Activated CD8-positive, alpha-beta memory T cell treated with anti-CD3 and anti-CD28 coated beads, Interleukin-2, amount 10 ng/mL, durations not matched to agents 7 days and 5 days (primary cell): ENCODE results near the gene PUS3. TPM values are rescaled to one million over a fixed set of nuclear protein-coding genes. Genes with fewer than 3 reads are reported as not detected.
"Not testable (repeated sequence)": the region's sequence is repeated elsewhere in the genome, so short reads cannot be mapped to it uniquely, and the experiment has no call there.

Source experiments
- ATAC-seq: fragments of 150-1000 bp; cut with Tn5 transposase; one replicate; pipeline ENCODE4 v1.10.0; 2021; ENCODE audit warnings: moderate library complexity
- CTCF ChIA-PET: fragments of 350-600 bp; sonication (Branson Sonifier 250); formaldehyde crosslinking; loops from one replicate; lab custom pipeline; 2021; ENCODE audit warnings: antibody characterized with exemption; lab: Charles Lee
- DNase-seq: peaks from one replicate; pipeline ENCODE4 v3.0.0-alpha.2; 2020
- H3K27ac Mint-ChIP-seq: one replicate; pipeline ENCODE4 v1.8.0; 2021; ENCODE audit warnings: mild to moderate bottlenecking, mixed read lengths
- H3K27me3 Mint-ChIP-seq: one replicate; pipeline ENCODE4 v1.8.0; 2021; ENCODE audit warnings: mixed read lengths
- H3K36me3 Mint-ChIP-seq: one replicate; pipeline ENCODE4 v1.8.0; 2021; ENCODE audit warnings: mild to moderate bottlenecking, mixed read lengths
- H3K4me1 Mint-ChIP-seq: one replicate; pipeline ENCODE4 v1.8.0; 2021; ENCODE audit warnings: mixed read lengths
- H3K4me3 Mint-ChIP-seq: one replicate; pipeline ENCODE4 v1.8.0; 2021; ENCODE audit warnings: mild to moderate bottlenecking, moderate library complexity, mixed read lengths
- H3K9me3 Mint-ChIP-seq: one replicate; pipeline ENCODE4 v1.8.0; 2022; ENCODE audit warnings: low read depth, mixed read lengths
- total RNA-seq, 2 experiments: library from RNA; stranded (reverse); gene quantifications; one replicate each; pipeline ENCODE4 v1.2.3, GENCODE V29; 2021

Gene PUS3
- total RNA-seq, 2 experiments from 2014 or later: 11.0 to 13.1 TPM

DNA sequence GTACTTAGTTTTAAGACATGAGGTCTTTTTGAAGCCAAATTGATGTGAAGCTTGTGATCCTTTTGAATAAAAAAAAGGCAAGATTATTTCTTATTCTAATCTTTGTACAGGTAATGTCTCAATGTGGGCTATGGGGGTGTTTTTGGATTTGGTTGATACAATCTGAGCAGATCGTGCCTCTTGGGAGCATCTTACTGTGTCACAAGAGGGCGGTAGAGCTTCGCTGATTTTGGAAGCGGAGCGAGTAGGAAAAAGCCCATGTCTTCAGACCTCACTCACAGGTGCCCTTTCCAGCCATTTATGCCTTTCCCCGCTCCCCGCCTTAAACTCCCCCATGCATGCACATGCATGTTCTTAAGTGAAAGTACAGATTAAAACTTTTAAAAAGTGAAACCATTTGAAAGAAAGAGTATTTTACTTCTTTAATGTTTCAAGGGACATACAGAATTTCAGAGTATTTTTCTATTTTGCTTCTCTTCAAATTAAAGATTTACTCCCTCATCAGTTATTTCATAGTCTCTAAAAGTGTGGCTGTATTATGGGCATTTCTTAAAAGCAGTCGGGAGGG, 20.1 kb upstream of the PUS3 start:
- no peak overlapping the region for H3K4me3 Mint-ChIP-seq
- DNase-seq (peak; percentile 73), ATAC-seq (peak; percentile 90)
- H3K4me1 Mint-ChIP-seq: no peaks in the 10 kb centered on the region
- H3K9me3 Mint-ChIP-seq: no peaks in the 10 kb centered on the region
- H3K36me3 Mint-ChIP-seq: no peaks in the 10 kb centered on the region
- H3K27me3 Mint-ChIP-seq: peaks cover 25% of the 10 kb centered on the region
- CTCF ChIA-PET: interaction anchor here (0.6 to 2.1 kb wide), 8 partner anchors 10 to 346 kb away, joined by 3 to 24 read pairs (median 3); partner anchors contain the start of genes FOXRED1 and SRPRA
- H3K27ac Mint-ChIP-seq: no peak overlapping the region

DNA sequence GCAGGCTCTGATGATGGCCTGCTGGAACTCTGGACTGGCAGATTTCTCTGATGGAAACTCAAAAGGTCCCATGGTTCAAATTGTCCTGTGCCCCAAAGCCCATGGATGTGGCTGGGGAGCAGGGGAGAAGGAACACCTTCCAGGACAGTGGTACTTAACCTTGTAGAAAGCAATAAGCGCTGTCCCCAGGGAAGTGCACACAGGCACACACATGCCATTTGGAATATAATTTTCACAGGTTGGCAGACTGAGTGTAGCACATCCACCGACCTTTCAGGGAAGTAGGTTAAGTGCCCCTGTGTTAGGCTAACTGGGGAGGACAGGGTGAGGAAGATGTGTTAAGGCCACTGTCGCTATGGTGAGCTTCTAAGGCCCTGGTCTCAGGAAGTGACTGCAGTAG, 19.1 kb upstream of the PUS3 start:
- CTCF ChIA-PET: interaction anchor here (0.7 to 1.9 kb wide), 3 partner anchors 16 to 292 kb away, joined by 3 to 8 read pairs (median 3); no protein-coding TSS in a partner anchor
- ATAC-seq: no peak

DNA sequence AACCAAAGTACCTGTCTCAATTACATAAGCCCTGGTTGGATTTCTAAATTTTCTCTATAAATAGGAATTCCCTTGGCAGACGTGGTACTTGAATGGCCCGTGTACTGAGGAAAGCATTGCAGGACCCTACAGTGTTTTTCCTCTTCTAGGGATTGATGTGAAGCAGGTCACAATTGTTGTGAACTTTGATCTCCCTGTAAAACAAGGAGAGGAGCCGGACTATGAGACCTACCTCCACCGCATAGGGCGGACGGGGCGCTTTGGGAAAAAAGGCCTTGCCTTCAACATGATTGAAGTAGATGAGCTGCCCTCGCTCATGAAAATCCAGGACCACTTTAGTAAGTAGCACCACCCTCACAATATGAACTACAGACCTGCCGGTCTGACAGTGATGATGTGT, 18.0 kb upstream of the PUS3 start:
- no peak overlapping the region for H3K4me3 Mint-ChIP-seq
- H3K9me3 Mint-ChIP-seq: no peaks in the 10 kb centered on the region
- H3K4me1 Mint-ChIP-seq: no peaks in the 10 kb centered on the region
- no peak overlapping the region for H3K27ac Mint-ChIP-seq
- CTCF ChIA-PET: interaction anchor here (1.0 to 1.9 kb wide), 4 partner anchors 15 to 277 kb away, joined by 3 to 8 read pairs (median 6); no protein-coding TSS in a partner anchor
- DNase-seq: peak; percentile 38
- ATAC-seq: no peak
- peaks cover 24% of the 10 kb centered on the region for H3K27me3 Mint-ChIP-seq
- H3K36me3 Mint-ChIP-seq: no peaks in the 10 kb centered on the region

More for the DNA sequence above, 19.1 kb upstream of the PUS3 start:
- Mint-ChIP-seq H3K27me3 (peaks cover 24% of the 10 kb centered on the region), H3K27ac (no peak overlapping the region), H3K36me3 (no peaks in the 10 kb centered on the region), H3K4me3 (no peak overlapping the region), H3K4me1 (no peaks in the 10 kb centered on the region), H3K9me3 (no peaks in the 10 kb centered on the region)
- peak; percentile 18 for DNase-seq

DNA sequence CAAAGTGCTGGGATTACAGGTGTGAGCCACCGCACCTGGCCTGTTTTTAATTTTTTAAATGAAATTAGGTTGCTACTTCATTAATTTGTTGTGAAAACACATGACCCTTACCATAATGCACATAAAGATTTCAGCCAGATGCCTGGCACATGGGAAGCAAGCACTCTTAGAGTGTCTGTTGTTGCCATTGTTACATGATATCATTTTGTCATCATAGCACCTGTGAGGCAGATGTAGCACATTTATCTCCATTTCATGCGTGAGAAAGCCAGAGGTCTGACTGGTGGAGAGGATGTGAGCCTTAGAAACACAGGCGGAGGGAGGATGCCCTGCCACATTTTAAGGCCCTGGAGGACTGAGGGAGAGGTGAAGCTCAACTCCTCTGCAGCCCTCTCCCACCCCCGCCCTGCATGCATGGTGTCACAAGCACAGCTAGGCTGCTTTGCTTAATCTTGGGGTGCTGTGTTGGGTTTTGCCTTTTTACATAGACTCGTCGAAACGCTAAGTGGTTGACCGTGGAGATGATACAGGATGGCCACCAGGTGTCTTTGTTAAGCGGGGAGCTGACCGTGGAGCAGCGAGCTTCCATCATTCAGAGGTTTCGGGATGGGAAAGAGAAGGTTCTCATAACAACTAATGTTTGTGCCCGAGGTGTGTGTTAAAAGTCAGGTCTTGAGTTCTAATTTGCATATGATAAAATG, 15.3 kb upstream of the PUS3 start:
- DNase-seq (no peak), ATAC-seq (no peak)
- Mint-ChIP-seq H3K9me3 (no peaks in the 10 kb centered on the region), H3K36me3 (no peaks in the 10 kb centered on the region), H3K4me1 (no peaks in the 10 kb centered on the region), H3K27ac (no peak overlapping the region), H3K27me3 (peaks cover 29% of the 10 kb centered on the region), H3K4me3 (no peak overlapping the region)
- CTCF ChIA-PET: interaction anchor here (0.7 to 1.4 kb wide), 3 partner anchors 261 to 562 kb away, joined by 3 read pairs; no protein-coding TSS in a partner anchor

DNA sequence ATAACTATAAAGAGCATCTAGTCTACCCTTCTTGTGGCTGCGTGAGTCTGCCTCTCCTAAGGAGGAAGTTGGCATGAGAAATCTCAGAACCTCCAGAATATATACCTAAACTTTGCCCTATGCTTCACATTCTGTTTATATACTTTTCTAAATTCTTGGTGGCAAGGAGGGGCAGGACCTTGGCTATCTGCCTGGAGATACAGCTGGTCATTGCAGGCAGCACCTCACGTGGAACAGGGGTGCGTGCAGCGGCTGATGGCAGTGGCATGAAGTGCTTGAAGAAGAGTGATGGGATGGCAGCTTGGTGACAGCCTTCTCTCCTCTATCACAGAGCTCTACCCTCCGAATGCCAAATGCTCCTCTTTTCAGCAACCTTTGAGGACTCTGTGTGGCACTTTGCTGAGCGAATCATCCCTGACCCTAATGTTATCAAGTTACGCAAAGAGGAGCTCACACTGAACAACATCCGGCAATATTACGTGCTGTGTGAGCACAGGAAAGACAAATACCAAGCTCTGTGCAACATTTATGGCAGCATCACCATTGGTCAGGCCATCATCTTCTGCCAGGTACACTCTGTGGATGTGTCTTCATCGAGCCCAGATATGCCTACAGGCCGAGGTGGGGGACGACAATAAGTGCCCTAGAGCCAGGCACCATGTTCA, 13.8 kb upstream of the PUS3 start:
- Mint-ChIP-seq H3K4me1 (no peaks in the 10 kb centered on the region), H3K4me3 (no peak overlapping the region), H3K27me3 (peaks cover 35% of the 10 kb centered on the region), H3K9me3 (no peaks in the 10 kb centered on the region), H3K27ac (no peak overlapping the region), H3K36me3 (no peaks in the 10 kb centered on the region)
- no peak for DNase-seq
- no peak for ATAC-seq
- CTCF ChIA-PET: interaction anchor here (1.4 kb wide), 1 partner anchor 277 kb away, joined by 5 read pairs; no protein-coding TSS in a partner anchor

DNA sequence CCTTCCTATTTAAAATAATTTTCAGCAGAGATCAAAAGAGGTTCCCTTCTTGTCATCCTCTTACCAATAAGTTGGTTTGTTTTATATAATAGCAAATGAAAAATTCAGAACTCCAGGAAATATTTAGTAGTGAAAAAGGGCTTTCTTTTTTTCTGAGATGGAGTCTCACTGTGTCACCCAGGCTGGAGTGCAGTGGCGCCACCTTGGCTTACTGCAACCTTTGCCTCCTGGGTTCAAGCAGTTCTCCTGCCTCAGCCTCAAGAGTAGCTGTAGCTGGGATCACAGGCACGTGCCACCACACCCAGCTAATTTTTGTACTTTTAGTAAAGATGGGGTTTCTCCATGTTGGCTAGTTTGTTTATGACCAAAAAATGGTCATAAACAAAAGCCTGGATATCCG, 11.6 kb upstream of the PUS3 start:
- DNase-seq, H3K4me3 Mint-ChIP-seq, H3K9me3 Mint-ChIP-seq, H3K4me1 Mint-ChIP-seq, CTCF ChIA-PET, ATAC-seq, H3K36me3 Mint-ChIP-seq, H3K27ac Mint-ChIP-seq: not testable (repeated sequence)
- H3K27me3 Mint-ChIP-seq: peaks cover 47% of the 10 kb centered on the region

DNA sequence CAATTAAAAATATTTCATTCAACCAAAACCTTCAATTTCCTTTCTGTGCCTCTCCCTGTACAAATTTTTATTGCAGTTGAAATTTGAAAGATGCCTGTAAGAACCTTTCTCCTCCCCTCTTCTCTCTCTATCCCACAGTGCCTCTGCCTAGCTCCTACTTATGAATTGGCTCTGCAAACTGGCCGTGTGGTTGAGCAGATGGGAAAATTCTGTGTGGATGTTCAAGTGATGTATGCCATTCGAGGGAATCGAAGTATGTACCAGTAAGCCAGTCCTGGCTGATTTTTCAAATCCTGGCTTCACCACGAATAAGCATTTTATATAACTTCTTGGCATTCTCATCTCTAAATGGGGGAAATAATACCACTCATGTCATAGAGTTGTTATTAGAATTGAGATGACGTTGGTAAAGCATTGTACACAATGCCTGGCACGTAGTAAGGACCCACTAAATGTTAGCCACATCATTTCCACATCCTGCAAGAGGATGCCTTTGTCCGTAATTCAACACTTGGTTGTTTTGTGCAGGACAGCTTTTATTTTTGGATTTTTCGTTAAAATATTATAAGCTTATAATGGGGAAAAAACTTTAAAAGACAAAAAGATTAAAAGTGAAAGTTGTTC, 7.3 kb upstream of the PUS3 start:
- peaks cover 57% of the 10 kb centered on the region for H3K27me3 Mint-ChIP-seq
- H3K36me3 Mint-ChIP-seq: no peaks in the 10 kb centered on the region
- no peak overlapping the region for H3K27ac Mint-ChIP-seq
- H3K9me3 Mint-ChIP-seq: no peaks in the 10 kb centered on the region
- CTCF ChIA-PET: interaction anchor here (0.6 kb wide), 1 partner anchor 23 kb away, joined by 4 read pairs; no protein-coding TSS in a partner anchor
- peaks cover under 1% of the 10 kb centered on the region for H3K4me1 Mint-ChIP-seq
- no peak for ATAC-seq
- H3K4me3 Mint-ChIP-seq: no peak overlapping the region
- no peak for DNase-seq

DNA sequence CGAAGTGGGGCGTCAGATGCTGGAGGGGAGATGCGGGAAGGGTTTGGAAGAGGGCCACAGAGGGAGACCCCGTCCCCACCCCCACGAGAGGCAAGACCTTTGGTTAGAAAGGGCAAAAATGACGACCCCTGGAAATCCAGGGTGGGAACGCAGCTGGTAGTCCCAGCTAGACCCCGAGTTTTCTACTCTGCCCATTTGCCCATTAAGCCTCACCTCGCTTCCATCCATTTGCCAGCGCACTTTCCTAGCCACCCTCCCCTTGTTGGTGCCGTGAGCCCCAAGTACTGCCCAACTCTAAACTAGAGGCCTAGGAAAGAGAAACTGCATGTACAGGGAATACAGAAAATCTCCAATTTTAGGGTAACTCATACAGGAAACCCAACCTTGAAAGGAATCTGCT, 1.7 kb upstream of the PUS3 start:
- CTCF ChIA-PET: interaction anchor here (2.4 kb wide), 1 partner anchor 17 kb away, joined by 26 read pairs; the partner anchor contains the start of gene HYLS1
- Mint-ChIP-seq H3K4me3 (peak overlapping the region; percentile 22), H3K4me1 (peaks cover 34% of the 10 kb centered on the region), H3K36me3 (peaks cover 13% of the 10 kb centered on the region), H3K27me3 (peaks cover 51% of the 10 kb centered on the region), H3K27ac (no peak overlapping the region), H3K9me3 (no peaks in the 10 kb centered on the region)
- no peak for ATAC-seq
- no peak for DNase-seq

DNA sequence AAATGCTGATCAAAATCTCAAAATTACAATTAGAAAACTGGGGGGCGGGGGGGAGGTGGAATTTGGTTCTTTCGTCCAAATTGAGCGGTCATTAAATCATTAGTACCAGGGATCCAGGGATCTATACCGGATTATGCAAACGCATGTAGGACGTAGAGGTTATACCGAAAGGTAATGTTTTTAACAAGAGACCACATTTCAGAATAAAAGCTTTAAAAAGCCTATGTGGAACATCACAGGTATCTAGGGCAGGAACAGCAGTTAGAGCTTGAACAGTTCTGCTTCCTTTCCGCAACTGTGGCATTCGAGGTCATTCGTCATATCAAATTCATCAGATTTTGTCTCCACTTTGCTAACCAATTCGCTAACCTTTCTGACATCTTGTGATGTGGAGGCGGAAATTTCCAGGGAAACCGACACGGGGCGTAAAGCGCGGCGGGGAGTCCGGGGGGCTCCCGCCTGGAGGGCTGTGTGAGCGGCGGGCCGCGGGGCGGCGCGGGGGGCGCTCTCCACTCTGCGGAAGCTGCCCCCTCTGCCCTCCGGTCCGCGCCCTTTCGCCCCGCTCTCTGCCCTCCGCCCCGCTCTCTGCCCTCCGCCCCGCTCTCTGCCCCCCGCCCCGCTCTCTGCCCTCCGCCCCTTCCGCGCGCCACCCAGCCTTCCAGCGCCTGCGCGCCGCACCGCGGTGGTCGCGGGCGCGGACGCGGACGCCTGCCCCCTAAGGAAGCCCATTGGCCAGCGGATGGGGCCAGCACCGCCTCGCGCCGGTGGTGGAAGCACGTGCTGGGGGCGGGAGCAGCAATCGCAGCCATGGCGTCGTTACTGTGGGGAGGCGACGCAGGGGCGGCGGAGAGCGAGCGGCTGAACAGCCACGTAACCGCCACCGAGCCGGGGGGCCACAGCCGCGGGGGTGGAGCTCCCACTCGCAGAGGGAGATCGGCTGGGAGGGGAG, 979 bp upstream of the PUS3 start, which contains the start of gene DDX25:
TSS of gene DDX25 (plus strand) at position 798 of the 949 bp plus-strand sequence. CDS start at position 808, 10 bp downstream.
- DNase-seq (no peak), ATAC-seq (no peak)
- Mint-ChIP-seq H3K4me1 (peaks cover 38% of the 10 kb centered on the region), H3K27me3 (peaks cover 48% of the 10 kb centered on the region), H3K27ac (no peak within 1 kb of the TSS), H3K36me3 (peaks cover 20% of the 10 kb centered on the region), H3K4me3 (peak within 1 kb of the TSS; percentile 99), H3K9me3 (no peaks in the 10 kb centered on the region)
- CTCF ChIA-PET: interaction anchor here (1.0 to 2.4 kb wide), 3 partner anchors 17 to 335 kb away, joined by 3 to 26 read pairs (median 6); partner anchors contain the start of genes EI24 and HYLS1

DNA sequence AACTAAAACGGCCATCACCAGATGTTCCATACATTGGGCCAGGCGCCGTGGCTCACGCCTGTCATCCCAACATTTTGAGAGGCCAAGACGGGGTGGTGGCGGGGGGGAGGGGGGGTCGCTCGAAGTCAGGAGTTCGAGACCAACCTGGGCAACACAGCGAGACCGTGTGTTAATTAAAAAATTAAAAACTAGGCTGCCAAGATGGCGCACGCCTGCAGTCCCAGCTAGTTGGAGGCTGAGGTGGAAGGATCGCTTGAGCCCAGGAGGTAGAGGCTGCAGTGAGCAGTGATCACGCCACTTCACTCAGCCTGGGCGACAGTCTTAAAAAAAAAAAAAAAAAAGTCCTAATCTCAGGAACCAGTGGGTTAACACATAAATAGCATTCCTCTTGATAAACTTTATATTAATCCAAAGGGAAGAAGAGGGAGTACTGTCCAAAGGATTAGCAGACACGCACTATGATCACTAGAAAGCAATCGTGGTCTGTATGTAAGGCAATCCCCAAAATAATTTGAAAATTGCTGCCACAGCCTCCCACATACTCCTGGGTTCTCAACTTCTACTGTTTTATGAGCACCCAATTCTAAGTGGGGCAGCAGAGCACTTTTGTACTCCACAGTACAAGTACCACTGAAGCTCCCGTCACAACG, 604 bp downstream of the PUS3 start:
- Mint-ChIP-seq H3K4me3 (peak overlapping the region; percentile 99), H3K27me3 (peaks cover 32% of the 10 kb centered on the region), H3K9me3 (no peaks in the 10 kb centered on the region), H3K27ac (peak overlapping the region; percentile 88), H3K36me3 (peaks cover 25% of the 10 kb centered on the region), H3K4me1 (peaks cover 46% of the 10 kb centered on the region)
- no peak for ATAC-seq
- CTCF ChIA-PET: interaction anchor here (1.0 to 2.4 kb wide), 5 partner anchors 15 to 333 kb away, joined by 3 to 26 read pairs (median 4); partner anchors contain the start of genes EI24 and HYLS1
- no peak for DNase-seq

DNA sequence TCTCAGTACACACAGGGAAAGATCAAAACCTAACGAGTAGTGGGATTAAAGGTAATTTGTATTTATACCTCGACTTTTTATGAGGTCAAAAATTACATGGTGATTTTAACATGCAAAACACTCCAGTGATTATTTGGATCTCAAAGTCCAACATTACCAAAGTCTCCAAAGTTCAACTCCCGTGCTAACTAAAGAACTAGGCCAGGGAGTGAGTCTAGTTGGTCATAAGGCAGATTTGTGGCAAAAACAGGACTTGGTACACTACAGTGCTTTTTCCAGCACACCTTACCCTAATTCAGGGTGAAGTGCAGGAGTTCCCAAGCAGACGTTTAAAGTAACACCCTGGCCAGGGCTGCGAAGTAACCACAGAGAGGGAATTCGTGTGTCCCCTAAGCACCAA, 1.1 kb downstream of the PUS3 start:
- DNase-seq: no peak
- CTCF ChIA-PET: interaction anchor here (1.5 kb wide), 1 partner anchor 304 kb away, joined by 3 read pairs; no protein-coding TSS in a partner anchor
- Mint-ChIP-seq H3K4me1 (peaks cover 49% of the 10 kb centered on the region), H3K9me3 (no peaks in the 10 kb centered on the region), H3K27ac (peak overlapping the region; percentile 43), H3K36me3 (peaks cover 25% of the 10 kb centered on the region), H3K27me3 (peaks cover 31% of the 10 kb centered on the region), H3K4me3 (peak overlapping the region; percentile 99)
- no peak for ATAC-seq
